Measurements from ENCODE around the gene TOPORS.
"Not testable (repeated sequence)": the region's sequence is repeated elsewhere in the genome, so short reads cannot be mapped to it uniquely, and the experiment has no call there.

TOPORS gene

GRCh38 chr9:32552172-32552872, at the start of gene TOPORS, which contains the start of gene SMIM27:
Gene TOPORS, minus strand, starts transcription at chr9:32552586. Its CDS starts 150 bp downstream, at chr9:32552436.
Gene SMIM27, plus strand, starts transcription at chr9:32552327. Its CDS starts 108 bp downstream, at chr9:32552435.
- peak; percentile 95 for DNase-seq

DNA sequence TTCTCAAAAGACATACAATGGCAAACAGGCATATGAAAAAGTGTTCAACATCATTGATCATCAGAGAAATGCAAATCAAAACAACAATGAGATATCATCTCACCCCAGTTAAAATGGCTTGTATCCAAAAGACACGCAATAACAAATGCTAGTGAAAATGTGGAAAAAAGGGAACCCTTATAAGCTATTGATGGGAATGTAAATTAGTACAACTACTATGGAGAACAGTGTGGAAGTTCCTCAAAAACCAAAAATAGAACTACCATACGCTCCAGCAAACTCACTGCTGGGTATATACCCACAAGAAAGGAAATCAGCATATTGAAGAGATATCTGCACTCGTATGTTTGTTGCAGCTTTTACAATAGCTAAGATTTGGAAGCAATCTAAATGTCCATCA, 46.6 kb upstream of the TOPORS start:
- not testable (repeated sequence) for DNase-seq

GRCh38 chr9:32596936-32597335, 44.5 kb upstream of the TOPORS start:
- no peak for DNase-seq

DNA sequence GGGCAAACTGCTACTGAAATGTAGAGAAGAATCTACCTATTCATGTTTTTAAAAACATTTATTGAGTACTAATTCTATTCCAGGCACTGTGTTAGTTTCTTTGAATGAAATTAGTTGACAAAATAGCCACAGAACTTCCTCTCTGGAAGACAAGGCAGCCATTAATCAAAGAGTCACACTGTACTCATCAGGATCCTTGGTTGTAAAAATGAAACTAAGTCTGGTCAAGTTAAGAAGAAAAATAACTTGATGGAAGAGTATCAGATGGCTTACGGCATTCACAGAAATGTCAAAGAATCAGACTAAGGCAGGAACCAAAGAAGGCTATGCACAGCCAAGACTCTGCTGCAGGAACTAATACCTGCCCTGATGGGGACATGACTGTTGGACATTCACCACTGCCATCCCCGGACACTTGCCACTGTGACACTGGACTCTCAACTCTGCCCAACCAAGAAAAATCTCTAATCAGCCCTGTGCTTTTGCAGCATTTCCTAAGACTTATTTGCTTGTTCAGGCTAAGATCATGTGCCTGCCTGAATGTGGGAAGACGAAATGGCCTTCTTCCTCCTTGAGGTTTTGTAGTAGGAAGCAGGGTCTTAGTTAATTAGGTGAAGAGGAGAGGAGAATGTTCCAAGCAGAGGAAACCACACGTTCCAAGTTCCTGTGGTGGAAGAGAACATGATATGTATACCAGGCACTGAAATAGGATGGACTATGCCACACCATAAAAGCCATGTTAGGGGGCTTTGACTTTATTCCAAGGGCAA, 43.9 kb upstream of the TOPORS start:
- no peak for DNase-seq

DNA sequence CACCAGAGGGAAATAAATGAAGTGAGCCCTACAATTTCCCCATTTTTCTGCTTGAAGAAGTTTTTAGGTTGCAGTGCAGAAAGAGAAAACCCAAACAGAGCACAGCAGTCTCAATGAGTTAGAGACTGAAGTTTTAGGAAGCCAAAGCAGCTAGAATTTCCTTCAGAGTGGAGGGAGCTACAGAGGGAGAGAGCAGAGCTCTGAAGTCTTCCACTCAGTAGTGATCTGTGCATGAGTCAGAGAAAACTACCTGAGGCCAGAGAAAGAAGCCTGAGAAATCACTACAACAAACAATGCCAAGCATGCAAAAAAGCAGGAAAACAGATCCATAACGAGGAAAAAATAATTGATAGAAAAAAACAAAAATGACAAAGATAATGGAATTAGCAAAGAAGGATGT, 38.5 kb upstream of the TOPORS start:
- no peak for DNase-seq

GRCh38 chr9:32590476-32590875, 38.1 kb upstream of the TOPORS start:
- DNase-seq = no peak

DNA sequence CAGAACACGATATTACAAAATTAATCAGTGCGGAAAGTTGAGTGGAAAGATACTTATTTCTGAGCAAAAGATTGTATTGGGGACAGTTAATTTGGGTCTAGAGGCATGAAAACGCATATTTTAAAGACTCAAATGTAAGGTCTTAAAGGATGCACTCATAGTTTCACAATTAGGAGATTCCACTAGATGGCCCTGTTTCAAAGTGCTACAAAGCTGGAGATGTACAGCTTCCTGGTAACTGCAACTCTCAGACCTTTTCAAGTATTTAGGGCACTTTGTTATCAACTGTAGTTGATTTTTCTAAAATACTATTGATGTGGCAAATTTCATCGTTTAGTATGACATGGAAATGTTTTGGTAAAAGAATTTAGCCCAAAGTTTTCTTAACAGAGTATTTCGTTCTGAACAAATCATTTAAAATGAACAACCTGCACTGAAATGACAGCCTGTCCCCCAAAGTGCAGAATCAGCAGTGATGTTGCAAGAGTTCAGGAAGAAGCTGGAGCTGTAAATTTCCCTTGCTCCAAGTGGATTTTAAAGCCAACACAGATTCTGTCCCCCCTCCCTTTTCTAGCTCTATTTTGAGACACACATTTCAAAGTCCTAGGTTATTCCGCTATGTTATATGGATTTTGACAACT, 36.8 kb upstream of the TOPORS start:
- no peak for DNase-seq

GRCh38 chr9:32587901-32588300, 35.5 kb upstream of the TOPORS start:
- no peak for DNase-seq

DNA sequence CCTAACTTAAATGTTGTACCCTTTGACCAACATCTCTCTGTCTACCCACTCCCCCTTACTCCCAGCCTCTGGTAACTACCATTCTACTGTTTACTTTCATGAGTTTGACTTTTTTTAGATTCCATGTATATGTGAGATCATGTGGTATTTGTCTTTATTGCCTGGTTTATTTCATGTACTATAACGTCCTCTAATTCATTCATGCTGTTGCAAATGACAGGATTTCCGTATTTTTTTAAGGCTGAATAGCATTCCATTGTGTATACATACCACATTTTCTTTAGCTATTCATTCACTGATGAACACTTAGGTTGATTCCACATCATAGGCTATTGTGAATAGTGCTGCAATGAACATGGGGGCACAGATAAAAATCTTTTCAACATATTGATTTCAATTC, 32.4 kb upstream of the TOPORS start:
- DNase-seq = no peak

GRCh38 chr9:32581512-32582143, 29.2 kb upstream of the TOPORS start:
- DNase-seq = no peak

DNA sequence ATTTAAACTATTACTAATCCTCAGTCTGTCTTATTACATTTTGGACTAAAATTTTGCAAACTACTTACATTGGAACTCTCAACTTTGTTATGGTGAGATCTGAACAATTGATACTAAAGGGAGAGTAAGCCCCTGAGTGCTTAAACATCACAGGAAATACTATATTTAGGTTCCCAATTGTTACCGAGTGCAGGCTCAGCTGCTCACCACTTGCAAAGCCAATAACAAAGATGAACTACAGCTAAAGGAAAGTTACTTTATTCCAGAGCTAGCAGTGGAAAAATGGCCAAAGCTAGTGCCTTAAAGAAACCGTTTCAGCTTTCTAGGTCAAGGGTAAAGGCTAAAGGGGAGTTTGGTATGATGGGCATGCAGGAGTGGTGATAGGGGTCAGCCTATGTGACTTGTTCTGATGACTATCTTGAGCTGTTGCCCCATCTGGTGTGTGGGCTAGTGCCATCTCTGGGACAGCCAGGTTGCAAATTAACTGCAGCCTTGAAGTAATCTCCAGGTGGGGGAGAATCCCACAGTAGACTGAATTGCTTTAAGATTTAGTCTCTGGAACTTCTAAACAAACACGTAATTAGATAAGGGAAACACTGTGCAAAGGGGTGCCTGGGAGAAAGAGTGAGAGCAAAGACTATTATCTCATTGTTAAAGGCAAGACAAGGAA, 28.4 kb upstream of the TOPORS start:
- no peak for DNase-seq

DNA sequence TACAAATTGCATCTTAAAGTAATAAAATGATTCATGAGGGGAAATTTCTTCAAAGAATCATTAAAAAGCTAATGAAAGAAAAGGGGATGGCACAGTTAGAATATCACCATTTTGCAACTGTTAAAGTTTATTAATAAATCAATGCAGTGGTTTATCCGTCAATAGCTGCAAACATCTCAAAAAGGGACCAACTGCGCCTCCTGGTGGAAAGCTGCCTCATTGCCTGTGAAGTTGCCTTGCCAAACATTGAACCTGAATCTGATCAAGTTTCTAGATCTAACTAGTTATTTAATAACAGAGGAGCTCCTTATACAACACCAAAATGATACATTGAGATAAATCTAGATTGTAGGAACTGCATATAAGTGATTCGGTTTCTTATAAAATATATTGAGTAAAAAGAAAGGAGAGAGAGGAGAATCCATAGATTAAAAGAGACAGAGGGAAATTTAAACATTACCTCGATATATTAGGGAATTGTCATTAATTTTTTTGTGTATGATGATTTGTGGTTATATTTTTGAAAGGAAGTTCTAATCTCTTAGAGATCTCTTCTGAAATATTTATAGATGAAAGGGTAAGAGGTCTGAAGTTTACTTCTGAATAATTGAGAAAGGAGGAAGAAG, 27.4 kb upstream of the TOPORS start:
- DNase-seq = peak; percentile 69

- DNase-seq = no peak
Measured at GRCh38 chr9:32578976-32579375, 26.6 kb upstream of the TOPORS start.

DNA sequence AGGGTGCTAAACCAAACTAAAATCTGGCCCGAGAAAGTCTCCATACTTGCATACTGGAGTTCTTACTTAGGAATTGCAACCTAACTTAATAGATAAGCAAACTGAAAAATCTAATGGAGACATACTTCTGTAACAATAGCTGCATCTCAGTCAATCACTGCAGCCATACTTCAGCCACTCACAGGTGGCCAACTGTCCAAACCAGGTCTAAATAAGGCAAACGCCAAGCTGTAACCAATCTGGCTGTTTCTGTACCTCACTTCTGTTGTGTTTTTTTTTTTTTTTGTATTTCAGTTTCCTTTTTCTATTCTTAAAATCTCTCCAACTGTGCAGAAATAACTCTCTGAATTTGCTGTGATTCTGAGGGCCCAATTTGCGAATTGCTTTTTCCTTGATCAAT, 24.9 kb upstream of the TOPORS start:
- DNase-seq = no peak

DNA sequence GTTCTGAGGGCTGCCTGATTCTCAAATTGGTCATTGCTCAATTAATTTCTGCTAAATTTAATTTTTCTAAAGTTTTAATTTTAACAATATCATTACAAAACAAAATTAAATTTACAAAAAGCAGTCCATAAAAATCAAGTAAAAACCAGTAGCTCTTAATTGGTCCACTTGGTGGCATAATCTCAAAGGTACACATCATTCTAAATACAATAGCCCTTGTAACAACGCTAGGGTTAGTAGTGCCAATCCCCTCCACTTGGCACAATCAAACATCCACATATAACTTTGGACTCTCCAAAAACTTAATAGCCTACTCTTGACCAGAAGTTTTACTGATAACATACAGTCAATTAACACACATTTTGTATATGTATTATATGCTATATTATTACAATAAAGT, 22.5 kb upstream of the TOPORS start:
- DNase-seq = no peak

GRCh38 chr9:32573821-32574220, 21.4 kb upstream of the TOPORS start:
- DNase-seq = no peak

DNA sequence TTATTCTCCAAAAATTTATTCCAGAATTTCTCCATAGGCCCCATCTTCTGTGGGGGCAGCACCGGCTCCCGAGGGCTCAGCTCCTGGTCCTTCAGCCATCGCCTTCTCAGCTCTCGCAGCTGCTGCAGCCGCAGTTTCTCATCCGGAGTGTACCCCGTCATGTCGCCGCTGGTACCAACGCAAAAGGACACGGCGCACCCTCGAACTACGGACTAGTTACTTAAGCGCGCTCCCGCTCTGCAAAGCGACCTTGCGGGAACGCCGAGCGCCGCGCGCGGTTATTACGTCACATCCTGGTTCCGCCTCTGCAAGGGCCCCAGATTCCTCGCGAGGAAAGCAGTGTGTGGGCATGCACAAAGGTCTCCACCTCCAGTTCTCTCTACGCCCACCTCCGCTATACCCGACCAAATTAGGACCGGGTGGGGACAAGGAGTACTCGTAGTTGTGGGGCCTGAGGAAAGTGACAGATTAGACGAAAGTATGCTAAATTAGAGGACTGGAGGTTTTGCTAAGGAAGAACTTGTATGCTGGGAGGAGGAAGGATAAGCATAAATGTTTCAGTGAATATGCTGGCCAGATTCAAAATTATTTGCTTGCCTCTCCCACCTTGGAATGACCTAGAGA, 20.6 kb upstream of the TOPORS start, which contains the start of gene NDUFB6:
TSS of gene NDUFB6 (minus strand) at position 260 of the 624 bp plus-strand sequence. CDS start at position 161, 99 bp downstream.
- DNase-seq = peak; percentile 96

DNA sequence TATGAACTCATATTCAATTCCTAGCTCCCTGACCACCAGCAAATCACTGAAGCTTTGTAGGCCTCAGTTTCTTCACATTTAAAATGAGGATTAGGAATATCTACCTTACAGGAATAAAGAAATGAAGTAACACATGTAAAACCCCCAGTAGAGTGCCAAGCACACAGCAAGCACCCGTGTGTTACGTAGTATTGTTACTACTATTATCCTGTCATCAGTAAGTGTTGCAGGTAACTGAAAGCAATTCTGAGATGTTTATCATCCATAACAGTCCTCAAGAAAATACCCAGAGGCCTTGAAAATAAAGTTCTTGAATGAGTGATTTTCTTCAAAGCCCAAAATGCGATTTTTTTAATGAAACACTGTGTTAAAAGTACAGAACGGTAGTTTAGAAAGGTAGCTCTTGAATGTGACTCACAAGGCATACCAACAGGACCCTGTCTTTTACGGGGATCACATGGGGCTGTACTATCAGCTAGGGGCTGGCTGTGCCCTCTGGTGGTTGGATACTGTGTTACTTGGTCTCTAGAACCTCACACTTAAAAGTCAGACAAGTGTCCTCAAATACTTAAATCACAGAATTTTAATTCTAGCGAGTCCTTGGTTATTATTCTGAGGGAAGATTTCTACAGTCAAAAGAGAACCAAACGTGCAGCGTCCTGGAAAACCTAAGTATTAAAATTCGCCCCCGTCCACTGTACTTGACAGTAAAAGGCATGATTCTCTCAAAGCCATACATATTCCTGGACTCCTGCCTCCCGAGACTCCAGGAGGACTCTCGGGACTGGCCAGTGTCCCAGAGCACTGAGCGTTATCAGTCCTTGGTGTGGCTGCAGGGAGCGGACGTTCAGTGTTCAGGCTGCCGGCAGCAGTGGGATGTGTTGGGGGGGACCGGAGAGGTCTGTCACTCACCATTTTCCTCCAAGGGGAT, 19.8 kb upstream of the TOPORS start:
- DNase-seq = peak; percentile 50

GRCh38 chr9:32570262-32570661, 17.9 kb upstream of the TOPORS start:
- no peak for DNase-seq

GRCh38 chr9:32566770-32567169, 14.4 kb upstream of the TOPORS start:
- DNase-seq = no peak

Data from right hindlimb (tissue), 1 donor.